K562 (cell line): ENCODE data around the gene NRM. TPM values are rescaled to one million over a fixed set of nuclear protein-coding genes. Genes with fewer than 3 reads are reported as not detected.

Experiments used
- ATAC-seq: fragments of 200-7000 bp; cut with Tn5 transposase; 3 replicates; pipeline ENCODE4 v1.9.1; 2020; ENCODE audit warnings: moderate library complexity
- BruUV-seq: library from RNA; stranded (reverse); fragments of 400-500 nt; replicated peaks from 2 replicates; lab custom pipeline; 2021; lab: Mats Ljungman, UMichigan
- CTCF ChIA-PET: fragments of 300-600 bp; formaldehyde crosslinking; extraction: SDS; loops from one replicate; lab custom pipeline; 2021; ENCODE audit warnings: low intra/inter-chr PET ratio; lab: Yijun Ruan, JAX
- POLR2A ChIA-PET: fragments of 300-600, 350-650 bp; sonication (Branson Sonifier 250); formaldehyde crosslinking; extraction: SDS; loops from one replicate; lab custom pipeline; 2021; ENCODE audit warnings: antibody characterized with exemption, inconsistent platforms; lab: Yijun Ruan, JAX
- DNase-seq, 4 experiments: peaks; one replicate each; pipeline versions ENCODE4 v3.0.0 to v3.0.0-alpha.2; 2011 to 2018; ENCODE audit warnings: low spot score in 3 of 4, mixed read lengths in 3 of 4; ENCODE audit errors: extremely low read depth in 1 of 4
- FAIRE-seq: peaks from 2 replicates; lab custom pipeline; 2011; peaks lifted over from hg19 to GRCh38; lab: Jason Lieb, UNC
- H2AFZ ChIP-seq: 2 replicates; pipeline ENCODE4 v1.6.0; 2011; ENCODE audit warnings: low read depth, low read length, control low read depth, inconsistent platforms
- H3K27ac ChIP-seq: fragments of 200-600 bp; 3 replicates; pipeline ENCODE4 v1.8.0; 2011; ENCODE audit warnings: low read depth, mild to moderate bottlenecking, control low read depth, inconsistent platforms, low read length, moderate library complexity, mixed read lengths; ENCODE audit errors: extremely low read depth
- H3K27me3 ChIP-seq, 2 experiments: fragments of 300-600 bp in 1 of 2; 2 replicates in 1 of 2; 3 replicates in 1 of 2; pipeline versions ENCODE4 v1.6.0 to v1.8.0; 2011; ENCODE audit warnings: inconsistent platforms in 2 of 2, low read length in 2 of 2, mild to moderate bottlenecking in 1 of 2, mixed read lengths in 1 of 2, moderate library complexity in 1 of 2; ENCODE audit not compliant: control insufficient read depth in 2 of 2, insufficient read depth in 2 of 2
- H3K36me3 ChIP-seq: fragments of 300-600 bp; 3 replicates; pipeline ENCODE4 v1.8.0; 2011; ENCODE audit warnings: mild to moderate bottlenecking, low read length, inconsistent platforms; ENCODE audit not compliant: control insufficient read depth, insufficient read depth
- H3K4me1 ChIP-seq, 2 experiments: fragments of 200-600 bp in 1 of 2; replicated peaks in 1 of 2; 2 replicates in 1 of 2; 3 replicates in 1 of 2; pipeline versions ENCODE4 v1.5.1 to v1.8.0; 2011; ENCODE audit warnings: inconsistent platforms in 2 of 2, low read length in 2 of 2, mild to moderate bottlenecking in 1 of 2, mixed read lengths in 1 of 2, moderate library complexity in 1 of 2; ENCODE audit not compliant: control insufficient read depth in 2 of 2, insufficient read depth in 2 of 2
- H3K4me2 ChIP-seq: 2 replicates; pipeline ENCODE4 v1.6.1; 2011; ENCODE audit warnings: low read length, control low read depth, inconsistent platforms, mixed read lengths; ENCODE audit not compliant: insufficient read depth
- H3K4me3 ChIP-seq: fragments of 200-600 bp; sonication (generic), shearing (Covaris generic); 2 replicates; pipeline ENCODE4 v1.5.1; 2016; ENCODE audit warnings: control low read depth, inconsistent platforms
- H3K79me2 ChIP-seq: fragments of 200-600 bp; 3 replicates; pipeline ENCODE4 v1.8.0; 2011; ENCODE audit warnings: low read length, inconsistent platforms; ENCODE audit not compliant: control insufficient read depth, insufficient read depth
- H3K9ac ChIP-seq, 2 experiments: 2 replicates each; pipeline versions ENCODE4 v1.6.0 to v1.6.1; 2011; ENCODE audit warnings: low read depth in 2 of 2, low read length in 2 of 2, control low read depth in 1 of 2, inconsistent platforms in 1 of 2, mild to moderate bottlenecking in 1 of 2, mixed read lengths in 1 of 2; ENCODE audit not compliant: insufficient read depth in 1 of 2
- H3K9me1 ChIP-seq: one replicate; pipeline ENCODE4 v1.6.0; 2011; ENCODE audit warnings: inconsistent platforms, mild to moderate bottlenecking, low read length, moderate library complexity; ENCODE audit not compliant: control insufficient read depth, insufficient read depth
- H3K9me3 ChIP-seq: replicated peaks from 2 replicates; pipeline ENCODE4 v1.5.1; 2011; ENCODE audit warnings: low read depth, low read length, inconsistent platforms; ENCODE audit not compliant: control insufficient read depth, insufficient read depth
- H4K20me1 ChIP-seq: replicated peaks from 2 replicates; pipeline ENCODE4 v1.6.1; 2011; ENCODE audit warnings: low read length, inconsistent platforms, mixed read lengths; ENCODE audit not compliant: control insufficient read depth, insufficient read depth
- E4F1 ChIP-seq: fragments of 250-450 bp; sonication (Bioruptor Pico); IDR thresholded peaks from 2 replicates; pipeline ENCODE4 v1.5.0; 2021; ENCODE audit warnings: mild to moderate bottlenecking, borderline replicate concordance
- GTF2A2 ChIP-seq: IDR thresholded peaks from 2 replicates; pipeline ENCODE4 v1.6.1; 2016; ENCODE audit warnings: mild to moderate bottlenecking, missing genetic modification characterization, missing compliant biosample characterization
- HLTF ChIP-seq: fragments of 450-650 bp; IDR thresholded peaks from 2 replicates; pipeline ENCODE4 v1.6.1; 2016
- NCOA4 ChIP-seq: fragments of 450-650 bp; IDR thresholded peaks from 2 replicates; pipeline ENCODE4 v1.6.1; 2018; ENCODE audit warnings: mild to moderate bottlenecking; ENCODE audit not compliant: partially characterized antibody
- NEUROD1 ChIP-seq: fragments of 150-350 bp; IDR thresholded peaks from 2 replicates; pipeline ENCODE4 v1.6.1; 2014; ENCODE audit warnings: borderline replicate concordance, low read length, low read depth; ENCODE audit not compliant: partially characterized antibody
- THRA ChIP-seq: fragments of 450-650 bp; IDR thresholded peaks from 2 replicates; pipeline ENCODE4 v1.6.1; 2017; ENCODE audit warnings: mild to moderate bottlenecking, moderate library complexity
- ZBTB7A ChIP-seq: IDR thresholded peaks from 2 replicates; pipeline ENCODE4 v1.6.1; 2011; ENCODE audit warnings: low read depth, mild to moderate bottlenecking, low read length, moderate library complexity, borderline replicate concordance; ENCODE audit not compliant: control insufficient read depth
- WGBS: fragments of 100-300 bp; shearing (Covaris generic); methylation state at CpG from one replicate; pipeline ENCODE4 v1.1.6; 2016; ENCODE audit warnings: low coverage, mixed read lengths; ENCODE audit not compliant: insufficient coverage; ENCODE audit errors: missing lambda C conversion rate; 5-methylcytosine and 5-hydroxymethylcytosine counted together
- in situ Hi-C: fragments of 300-500 bp; cut with MboI; formaldehyde crosslinking; loops from 4 replicates; pipeline ENCODE4 v1.15.0; 2018; ENCODE audit warnings: inconsistent platforms, mixed read lengths
- intact Hi-C: fragments of 100-400 bp; cut with micrococcal nuclease; formaldehyde crosslinking; loops from 2 replicates; pipeline ENCODE4 v1.14.2; 2022
- polyA plus RNA-seq, 8 experiments: library from polyadenylated mRNA; depleted of rRNA in 4 of 8; stranded (reverse) in 5 of 8; unstranded in 3 of 8; fragments of >200 nt; fragmentation: Nextera tagmentation in 2 of 8; fragmentation: Illumina TruSeq in 1 of 8; extraction: Ambion mirVana in 2 of 8; extraction: Trizol in 1 of 8; gene quantifications; 2 replicates each; pipeline versions ENCODE4 v1.2.1 to v1.2.3, GENCODE V29; 2011 to 2014; ENCODE audit warnings: inconsistent platforms in 1 of 8, missing spikeins in 1 of 8
- total RNA-seq, 7 experiments: library from RNA; depleted of rRNA in 6 of 7; stranded (reverse); fragments of >200 nt in 6 of 7; fragmentation: Illumina TruSeq in 2 of 7; extraction: Trizol in 2 of 7; gene quantifications; 2 replicates each; pipeline versions ENCODE4 v1.2.1 to v1.2.3, GENCODE V29; 2011 to 2021; ENCODE audit warnings: low replicate concordance in 1 of 7

NRM gene
- total and polyA plus RNA-seq, 9 of the 15 experiments (the other 6 are each of a cell fraction or from before 2014, with no cell fraction given): 9.7 to 58.2 (median 18.1) TPM

- Histone ChIP-seq H3K9ac (no peak overlapping the region), H3K9me1 (no peaks in the 10 kb centered on the region), H4K20me1 (no peaks in the 10 kb centered on the region), H3K36me3 (peaks cover 49% of the 10 kb centered on the region), H3K4me3 (no peak overlapping the region), H3K79me2 (no peaks in the 10 kb centered on the region), H3K27me3 (no peaks in the 10 kb centered on the region), H3K27ac (no peak overlapping the region), H3K4me1 (no peaks in the 10 kb centered on the region), H2AFZ (no peak overlapping the region), H3K4me2 (no peak overlapping the region), H3K9me3 (no peaks in the 10 kb centered on the region)
- intact Hi-C loops (no loop called here), in situ Hi-C loops (no loop called here)
- no TSS peak for BruUV-seq
- ChIA-PET CTCF (no interaction called here), POLR2A (interaction anchor here (0.6 to 27.1 kb wide), 3 partner anchors 2 to 66 kb away, joined by 3 to 524 read pairs (median 524); partner anchors contain the start of genes MDC1, NRM and TUBB)
- 61% methylated on average over 3 of the region's 4 CpGs for WGBS
- ATAC-seq: 0 out of 3 replicates have a peak, but pooled peaks have one; percentile 19
- TF ChIP-seq ZBTB7A: no peak
- TF ChIP-seq HLTF: no peak
- TF ChIP-seq E4F1 (CRISPR knock-in tag): no peak
- no peak for TF ChIP-seq GTF2A2 (tag)
- no peak for TF ChIP-seq THRA
- no peak for TF ChIP-seq NCOA4
- no peak for TF ChIP-seq NEUROD1
- FAIRE-seq: no peak
- no peak for DNase-seq
Observed at GRCh38 chr6:30700340-30700739, 9.6 kb upstream of the NRM start.
